IMR-90 (cell line): Measurements from ENCODE around the gene SFT2D3.

Source experiments
- BHLHE40 ChIP-seq: fragments of 150-350 bp; IDR thresholded peaks from 2 replicates; pipeline ENCODE4 v1.6.1; 2016; ENCODE audit warnings: mild to moderate bottlenecking, low read depth, low read length
- CTCF ChIP-seq: conservative IDR thresholded peaks from 2 replicates; pipeline ENCODE4 v1.5.1; 2012; ENCODE audit warnings: mild to moderate bottlenecking, low read depth, low read length, improper control_type of control experiment
- POLR2A ChIP-seq: IDR thresholded peaks from 2 replicates; pipeline ENCODE4 v1.6.1; 2012; ENCODE audit warnings: mild to moderate bottlenecking, low read depth, low read length

DNA sequence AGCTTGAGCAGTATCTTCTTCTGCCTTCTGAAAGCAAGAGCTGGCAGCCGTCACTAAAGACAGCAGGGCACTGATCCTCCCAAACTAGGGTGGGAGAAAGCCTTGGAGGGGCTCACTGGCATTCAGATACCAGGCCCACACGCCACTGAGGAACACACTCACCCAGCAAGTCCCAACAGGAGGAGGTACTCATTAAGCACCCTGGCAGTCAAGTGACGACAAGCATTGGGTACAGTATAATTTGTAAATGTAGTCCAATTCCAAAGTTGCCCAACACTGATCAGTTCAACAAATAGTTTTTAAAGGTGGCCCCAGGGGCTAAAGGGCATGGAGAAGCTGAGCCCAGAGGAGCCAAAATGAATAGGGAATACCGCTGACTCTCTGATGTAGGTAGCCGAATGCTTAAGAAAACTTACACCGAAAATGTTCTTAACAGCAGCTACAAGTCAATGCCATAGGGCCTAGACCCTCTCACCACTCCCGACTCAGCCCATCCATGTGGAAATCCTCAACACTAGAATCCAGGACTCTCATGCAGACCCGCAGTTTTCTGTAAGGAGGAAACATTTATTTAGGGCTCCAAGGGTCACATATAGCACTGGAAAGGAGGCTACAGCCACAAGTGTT, 35.9 kb upstream of the SFT2D3 start:
- TF ChIP-seq BHLHE40 (no peak), CTCF (no peak), POLR2A (no peak)
